ENCODE results near the gene CILP2. TPM values are rescaled to one million over a fixed set of nuclear protein-coding genes. Genes with fewer than 3 reads are reported as not detected.

CILP2 gene, protein sequence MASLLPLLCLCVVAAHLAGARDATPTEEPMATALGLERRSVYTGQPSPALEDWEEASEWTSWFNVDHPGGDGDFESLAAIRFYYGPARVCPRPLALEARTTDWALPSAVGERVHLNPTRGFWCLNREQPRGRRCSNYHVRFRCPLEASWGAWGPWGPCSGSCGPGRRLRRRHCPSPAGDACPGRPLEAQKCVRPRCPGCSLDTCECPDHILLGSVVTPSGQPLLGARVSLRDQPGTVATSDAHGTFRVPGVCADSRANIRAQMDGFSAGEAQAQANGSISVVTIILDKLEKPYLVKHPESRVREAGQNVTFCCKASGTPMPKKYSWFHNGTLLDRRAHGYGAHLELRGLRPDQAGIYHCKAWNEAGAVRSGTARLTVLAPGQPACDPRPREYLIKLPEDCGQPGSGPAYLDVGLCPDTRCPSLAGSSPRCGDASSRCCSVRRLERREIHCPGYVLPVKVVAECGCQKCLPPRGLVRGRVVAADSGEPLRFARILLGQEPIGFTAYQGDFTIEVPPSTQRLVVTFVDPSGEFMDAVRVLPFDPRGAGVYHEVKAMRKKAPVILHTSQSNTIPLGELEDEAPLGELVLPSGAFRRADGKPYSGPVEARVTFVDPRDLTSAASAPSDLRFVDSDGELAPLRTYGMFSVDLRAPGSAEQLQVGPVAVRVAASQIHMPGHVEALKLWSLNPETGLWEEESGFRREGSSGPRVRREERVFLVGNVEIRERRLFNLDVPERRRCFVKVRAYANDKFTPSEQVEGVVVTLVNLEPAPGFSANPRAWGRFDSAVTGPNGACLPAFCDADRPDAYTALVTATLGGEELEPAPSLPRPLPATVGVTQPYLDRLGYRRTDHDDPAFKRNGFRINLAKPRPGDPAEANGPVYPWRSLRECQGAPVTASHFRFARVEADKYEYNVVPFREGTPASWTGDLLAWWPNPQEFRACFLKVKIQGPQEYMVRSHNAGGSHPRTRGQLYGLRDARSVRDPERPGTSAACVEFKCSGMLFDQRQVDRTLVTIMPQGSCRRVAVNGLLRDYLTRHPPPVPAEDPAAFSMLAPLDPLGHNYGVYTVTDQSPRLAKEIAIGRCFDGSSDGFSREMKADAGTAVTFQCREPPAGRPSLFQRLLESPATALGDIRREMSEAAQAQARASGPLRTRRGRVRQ
- total RNA-seq, result 0.30 and 0.69 TPM in 2 replicates

DNA sequence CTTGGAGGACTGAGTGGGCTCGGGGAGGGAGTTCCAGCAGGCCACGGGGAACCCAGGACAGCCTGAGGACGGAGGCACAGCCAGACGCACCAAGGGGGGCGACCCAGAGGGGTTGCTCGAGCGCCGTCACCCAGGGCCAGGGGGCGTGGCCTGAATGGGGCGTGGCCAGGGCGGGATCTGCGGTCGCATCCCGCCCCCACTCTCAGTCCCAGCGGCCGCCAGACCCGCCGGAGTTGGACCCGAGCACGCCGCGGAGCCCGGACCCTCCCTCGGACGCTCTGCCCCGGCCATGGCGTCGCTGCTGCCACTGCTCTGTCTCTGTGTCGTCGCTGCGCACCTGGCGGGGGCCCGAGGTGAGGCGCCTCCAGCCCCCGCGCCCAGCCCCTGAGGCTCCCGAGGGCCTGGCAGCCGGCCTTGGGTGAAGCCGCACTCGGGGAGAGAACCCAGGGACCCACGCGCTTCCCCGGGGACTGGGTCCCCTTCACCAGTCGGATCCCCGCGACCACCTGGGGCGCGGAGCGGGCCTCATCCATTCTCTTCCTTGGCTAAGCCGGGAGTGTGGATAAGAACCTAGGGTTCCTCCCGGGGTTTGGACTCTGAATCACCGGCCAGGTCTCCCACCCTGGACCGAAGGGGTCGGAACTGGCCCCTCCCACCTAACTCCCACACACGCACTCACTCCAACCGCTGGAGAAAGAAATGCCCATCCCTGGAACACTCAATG, at the start of gene CILP2:
CILP2 (plus strand) TSS at position 205 of the 724 bp plus-strand sequence; CDS start at position 290, 85 bp downstream.

DNA sequence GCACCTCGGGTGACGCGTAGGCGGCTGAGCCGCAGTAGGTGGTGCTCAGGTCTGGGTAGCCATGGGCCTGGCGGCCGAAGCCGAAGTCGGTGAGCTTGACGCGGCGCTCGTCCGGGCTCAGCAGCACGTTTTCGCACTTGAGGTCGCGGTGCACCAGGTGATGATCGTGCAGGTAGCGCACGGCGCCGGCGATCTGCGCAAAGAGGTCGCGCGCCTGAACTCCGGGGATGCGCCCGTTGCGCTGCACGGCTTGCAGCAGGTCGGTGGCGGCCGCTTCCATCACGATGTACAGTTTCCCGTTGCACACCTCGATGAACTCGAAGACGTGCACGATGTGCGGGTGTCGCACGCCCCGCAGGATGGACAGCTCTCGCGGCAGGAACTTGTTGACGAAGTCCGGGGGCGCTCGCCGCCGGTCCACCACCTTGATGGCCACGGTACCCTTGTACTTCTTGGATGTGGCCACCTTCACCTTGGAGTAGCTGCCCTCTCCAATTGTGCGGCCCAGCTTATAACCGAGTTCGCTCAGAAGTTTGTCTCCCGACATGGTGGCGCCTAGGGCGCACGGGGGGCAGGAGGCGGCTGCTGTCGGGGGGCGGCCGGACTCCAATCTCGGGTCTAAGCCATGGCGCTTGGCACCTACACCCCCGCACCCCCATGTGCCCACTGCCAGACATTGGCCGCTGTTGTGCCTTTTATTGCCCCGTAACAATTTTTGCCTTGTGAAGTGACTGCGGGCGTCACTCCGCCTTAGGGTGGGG, 23.0 kb upstream of the CILP2 start, which contains the start of gene TSSK6:
TSSK6 (minus strand) TSS at position 668 of the 761 bp plus-strand sequence; CDS start at position 547, 121 bp downstream.

DNA sequence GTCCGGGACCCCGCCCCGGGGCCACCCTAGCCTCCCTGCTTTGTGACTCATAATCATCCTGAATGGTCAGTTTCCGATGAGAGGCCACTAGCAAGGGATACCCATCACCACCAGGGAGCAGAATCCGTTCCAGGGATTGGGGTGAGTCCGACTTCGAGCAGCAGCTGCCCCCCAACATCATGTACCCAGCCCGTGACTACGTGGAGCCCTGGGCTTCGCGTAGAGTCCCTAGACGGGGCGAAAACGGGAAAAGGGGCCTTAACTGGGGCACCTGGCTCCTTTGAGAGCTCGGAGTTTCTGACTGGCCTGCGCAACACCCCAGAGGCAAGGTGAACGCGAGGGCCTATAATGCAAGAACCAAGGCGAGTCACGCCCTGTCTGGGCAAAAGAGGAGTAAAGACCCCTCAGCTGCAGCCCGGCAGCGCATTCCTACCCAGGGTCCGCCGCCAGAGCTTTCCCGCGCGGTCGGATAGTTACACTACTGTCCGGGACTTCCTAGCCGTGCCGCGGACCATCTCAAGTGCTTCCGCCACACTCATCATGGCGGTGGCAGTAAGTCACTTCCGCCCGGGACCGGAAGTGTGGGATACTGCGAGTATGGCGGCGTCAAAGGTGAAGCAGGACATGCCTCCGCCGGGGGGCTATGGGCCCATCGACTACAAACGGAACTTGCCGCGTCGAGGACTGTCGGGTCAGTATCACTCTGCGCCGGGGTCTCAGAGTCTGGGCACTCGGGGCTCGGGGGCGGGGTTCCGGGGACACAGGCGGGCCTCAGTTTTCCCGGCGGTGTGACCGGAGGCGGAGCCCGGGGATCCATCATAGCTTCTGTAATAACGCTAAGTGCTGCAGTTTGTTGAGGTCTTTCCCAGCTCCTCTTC, 22.2 kb upstream of the CILP2 start, which contains the start of gene NDUFA13:
NDUFA13 (plus strand) TSS at position 584 of the 878 bp plus-strand sequence; CDS start at position 598, 14 bp downstream.

DNA sequence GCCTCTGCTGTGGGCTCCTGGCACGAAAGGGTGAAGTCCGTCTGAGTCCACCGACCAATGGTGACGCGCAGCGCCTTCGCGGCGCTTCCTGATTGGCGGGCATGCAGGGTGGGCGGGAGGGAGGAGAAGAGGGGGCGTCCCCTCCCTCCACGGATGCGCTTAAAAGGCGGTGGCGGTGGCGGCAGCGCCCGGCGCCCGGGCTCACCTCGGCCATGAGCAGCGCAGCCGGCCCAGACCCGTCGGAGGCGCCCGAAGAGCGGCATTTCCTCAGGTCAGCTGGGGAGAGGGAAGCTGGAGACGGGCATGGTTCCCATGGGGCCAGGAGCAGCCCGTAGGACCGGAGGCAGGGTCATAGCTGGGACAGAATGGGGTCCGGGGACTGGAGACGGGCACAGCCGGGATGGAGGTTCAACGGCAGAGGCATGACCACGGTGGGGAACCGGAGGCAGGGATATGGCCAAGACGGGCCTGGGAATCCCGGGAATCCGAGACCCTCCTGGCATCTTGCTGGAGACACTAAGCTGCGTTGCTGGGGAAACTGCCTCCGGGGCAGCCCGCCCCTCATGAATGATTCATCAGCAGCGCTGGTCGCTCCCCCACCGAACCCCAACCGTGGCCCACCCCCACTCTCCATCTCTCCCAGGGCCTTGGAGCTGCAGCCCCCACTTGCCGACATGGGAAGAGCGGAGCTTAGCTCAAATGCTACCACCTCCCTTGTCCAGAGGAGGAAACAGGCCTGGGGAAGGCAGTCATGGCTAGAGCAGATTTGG, 9.2 kb upstream of the CILP2 start, which contains the start of gene YJEFN3:
YJEFN3 (plus strand) TSS at position 191 of the 770 bp plus-strand sequence; CDS start at position 213, 22 bp downstream.

Other genes with a start within 250 kb of the CILP2 start
- gene SUGP1, start 217.8 kb upstream of the CILP2 start, total RNA-seq, result 15.4 and 18.6 TPM in 2 replicates
- gene MAU2, start 217.4 kb upstream of the CILP2 start, total RNA-seq, result 28.8 and 38.9 TPM in 2 replicates
- gene GATAD2A, start 132.6 kb upstream of the CILP2 start, total RNA-seq, result 33.3 and 102 TPM in 2 replicates
- gene TSSK6, start 22.7 kb upstream of the CILP2 start, total RNA-seq, result 1.2 and 2.1 TPM in 2 replicates
- gene NDUFA13, start 22.0 kb upstream of the CILP2 start, total RNA-seq, result 87.4 and 119 TPM in 2 replicates
- 0.65 and 0.89 TPM in 2 replicates for gene YJEFN3, start 9.4 kb upstream of the CILP2 start, total RNA-seq
- gene PBX4, start 80.4 kb downstream of the CILP2 start, total RNA-seq, result 0.55 and 1.2 TPM in 2 replicates
- 0.89 and 1.6 TPM in 2 replicates for gene LPAR2, start 90.0 kb downstream of the CILP2 start, total RNA-seq
- gene GMIP, start 105.4 kb downstream of the CILP2 start, total RNA-seq, result 5.9 and 10.3 TPM in 2 replicates
- 77.4 and 94.7 TPM in 2 replicates for gene ATP13A1, start 125.4 kb downstream of the CILP2 start, total RNA-seq
- gene ZNF101, start 130.6 kb downstream of the CILP2 start, total RNA-seq, result 3.9 and 5.2 TPM in 2 replicates
- gene ZNF14, start 194.8 kb downstream of the CILP2 start, total RNA-seq, result 5.5 and 8.3 TPM in 2 replicates